ENCODE data around the gene DIP2C.

DIP2C gene

GRCh38 chr10:693506-693905 lies 4.0 kb upstream of the DIP2C start:
- Histone ChIP-seq H3K4me3 (ENCODE audit: low read length) (no peak overlapping the region), H3K27me3 (ENCODE audit: insufficient read depth, low read length, poor library complexity) (no peaks in the 10 kb centered on the region), H3K9ac (ENCODE audit: low read length) (no peak overlapping the region), H3K56ac (ENCODE audit: low read length) (no peak overlapping the region), H3K36me3 (ENCODE audit: control insufficient read depth, insufficient read depth, low read length) (no peaks in the 10 kb centered on the region), H3K79me1 (ENCODE audit: low read length) (no peaks in the 10 kb centered on the region), H3K23ac (ENCODE audit: low read length) (no peak overlapping the region), H2BK120ac (ENCODE audit: low read depth, low read length) (no peak overlapping the region), H2BK5ac (ENCODE audit: low read length) (no peak overlapping the region), H4K5ac (ENCODE audit: low read length) (no peak overlapping the region), H2AK5ac (ENCODE audit: low read length) (no peak overlapping the region), H4K8ac (ENCODE audit: low read depth, low read length) (no peak overlapping the region), H3K4ac (ENCODE audit: low read depth, low read length) (no peak overlapping the region), H3K18ac (ENCODE audit: low read length) (no peak overlapping the region), H2BK15ac (replicated peaks; ENCODE audit: low read depth) (no peak overlapping the region), H3K79me2 (ENCODE audit: control insufficient read depth, insufficient read depth, low read length) (no peaks in the 10 kb centered on the region), H3K4me1 (ENCODE audit: control insufficient read depth, low read depth, low read length) (no peaks in the 10 kb centered on the region), H3K27ac (ENCODE audit: low read depth, low read length) (no peak overlapping the region), H3K4me2 (ENCODE audit: low read length) (no peak overlapping the region)
- no CpG with 5 or more reads among the region's 7 CpGs for WGBS (ENCODE audit: extremely low coverage, insufficient coverage, low lambda C conversion rate)
- DNase-seq: no peak

- Histone ChIP-seq H3K27me3 (ENCODE audit: insufficient read depth, low read length, poor library complexity) (no peaks in the 10 kb centered on the region), H3K18ac (ENCODE audit: low read length) (no peak overlapping the region), H3K27ac (ENCODE audit: low read depth, low read length) (no peak overlapping the region), H4K5ac (ENCODE audit: low read length) (no peak overlapping the region), H3K9ac (ENCODE audit: low read length) (no peak overlapping the region), H3K23ac (ENCODE audit: low read length) (no peak overlapping the region), H2BK15ac (replicated peaks; ENCODE audit: low read depth) (no peak overlapping the region), H3K4me3 (ENCODE audit: low read length) (no peak overlapping the region), H3K36me3 (ENCODE audit: control insufficient read depth, insufficient read depth, low read length) (no peaks in the 10 kb centered on the region), H3K79me2 (ENCODE audit: control insufficient read depth, insufficient read depth, low read length) (no peaks in the 10 kb centered on the region), H3K4ac (ENCODE audit: low read depth, low read length) (no peak overlapping the region), H3K4me1 (ENCODE audit: control insufficient read depth, low read depth, low read length) (no peaks in the 10 kb centered on the region), H3K4me2 (ENCODE audit: low read length) (no peak overlapping the region), H2BK5ac (ENCODE audit: low read length) (no peak overlapping the region), H2BK120ac (ENCODE audit: low read depth, low read length) (no peak overlapping the region), H3K56ac (ENCODE audit: low read length) (no peak overlapping the region), H4K8ac (ENCODE audit: low read depth, low read length) (no peak overlapping the region), H2AK5ac (ENCODE audit: low read length) (no peak overlapping the region), H3K79me1 (ENCODE audit: low read length) (peaks cover 4% of the 10 kb centered on the region)
- no CpG with 5 or more reads among the region's 12 CpGs for WGBS (ENCODE audit: extremely low coverage, insufficient coverage, low lambda C conversion rate)
- peak; percentile 46 for DNase-seq
These were observed 3.3 kb upstream of the DIP2C start for GRCh38 chr10:692682-693351.

GRCh38 chr10:691216-691615 lies 1.7 kb upstream of the DIP2C start:
- H3K79me2 ChIP-seq (ENCODE audit: control insufficient read depth, insufficient read depth, low read length): no peaks in the 10 kb centered on the region
- no peak overlapping the region for H2BK120ac ChIP-seq (ENCODE audit: low read depth, low read length)
- peaks cover 8% of the 10 kb centered on the region for H3K79me1 ChIP-seq (ENCODE audit: low read length)
- no peak overlapping the region for H3K4me3 ChIP-seq (ENCODE audit: low read length)
- no peak overlapping the region for H3K9ac ChIP-seq (ENCODE audit: low read length)
- no peak overlapping the region for H2BK5ac ChIP-seq (ENCODE audit: low read length)
- H3K27me3 ChIP-seq (ENCODE audit: insufficient read depth, low read length, poor library complexity): no peaks in the 10 kb centered on the region
- no peak overlapping the region for H3K4ac ChIP-seq (ENCODE audit: low read depth, low read length)
- no peak overlapping the region for H3K4me2 ChIP-seq (ENCODE audit: low read length)
- no peak overlapping the region for H3K56ac ChIP-seq (ENCODE audit: low read length)
- no peak overlapping the region for H2BK15ac ChIP-seq (replicated peaks; ENCODE audit: low read depth)
- no peaks in the 10 kb centered on the region for H3K36me3 ChIP-seq (ENCODE audit: control insufficient read depth, insufficient read depth, low read length)
- H3K18ac ChIP-seq (ENCODE audit: low read length): no peak overlapping the region
- no peak overlapping the region for H3K27ac ChIP-seq (ENCODE audit: low read depth, low read length)
- no peak for DNase-seq
- H4K5ac ChIP-seq (ENCODE audit: low read length): no peak overlapping the region
- no peaks in the 10 kb centered on the region for H3K4me1 ChIP-seq (ENCODE audit: control insufficient read depth, low read depth, low read length)
- no peak overlapping the region for H2AK5ac ChIP-seq (ENCODE audit: low read length)
- no CpG with 5 or more reads among the region's 18 CpGs for WGBS (ENCODE audit: extremely low coverage, insufficient coverage, low lambda C conversion rate)
- H3K23ac ChIP-seq (ENCODE audit: low read length): no peak overlapping the region
- no peak overlapping the region for H4K8ac ChIP-seq (ENCODE audit: low read depth, low read length)

- H3K9ac ChIP-seq (ENCODE audit: low read length): peak overlapping the region; percentile 63
- no peak overlapping the region for H4K8ac ChIP-seq (ENCODE audit: low read depth, low read length)
- no peak for DNase-seq
- H3K4me1 ChIP-seq (ENCODE audit: control insufficient read depth, low read depth, low read length): no peaks in the 10 kb centered on the region
- WGBS (ENCODE audit: extremely low coverage, insufficient coverage, low lambda C conversion rate): no CpG with 5 or more reads among the region's 32 CpGs
- no peak overlapping the region for H3K27ac ChIP-seq (ENCODE audit: low read depth, low read length)
- H3K79me1 ChIP-seq (ENCODE audit: low read length): peaks cover 8% of the 10 kb centered on the region
- peak overlapping the region; percentile 68 for H3K4me2 ChIP-seq (ENCODE audit: low read length)
- H3K27me3 ChIP-seq (ENCODE audit: insufficient read depth, low read length, poor library complexity): no peaks in the 10 kb centered on the region
- no peak overlapping the region for H2BK15ac ChIP-seq (replicated peaks; ENCODE audit: low read depth)
- no peaks in the 10 kb centered on the region for H3K79me2 ChIP-seq (ENCODE audit: control insufficient read depth, insufficient read depth, low read length)
- H3K4ac ChIP-seq (ENCODE audit: low read depth, low read length): no peak overlapping the region
- no peak overlapping the region for H2BK5ac ChIP-seq (ENCODE audit: low read length)
- no peak overlapping the region for H3K18ac ChIP-seq (ENCODE audit: low read length)
- no peak overlapping the region for H3K23ac ChIP-seq (ENCODE audit: low read length)
- no peak overlapping the region for H3K4me3 ChIP-seq (ENCODE audit: low read length)
- H4K5ac ChIP-seq (ENCODE audit: low read length): no peak overlapping the region
- H3K56ac ChIP-seq (ENCODE audit: low read length): peak overlapping the region; percentile 65
- H2AK5ac ChIP-seq (ENCODE audit: low read length): no peak overlapping the region
- H2BK120ac ChIP-seq (ENCODE audit: low read depth, low read length): no peak overlapping the region
- no peaks in the 10 kb centered on the region for H3K36me3 ChIP-seq (ENCODE audit: control insufficient read depth, insufficient read depth, low read length)
These were observed 1.1 kb upstream of the DIP2C start for GRCh38 chr10:690372-691161.

- no peak overlapping the region for H2BK15ac ChIP-seq (replicated peaks; ENCODE audit: low read depth)
- no CpG with 5 or more reads among the region's 42 CpGs for WGBS (ENCODE audit: extremely low coverage, insufficient coverage, low lambda C conversion rate)
These were observed 382 bp downstream of the DIP2C start for GRCh38 chr10:689121-689451.

More at GRCh38 chr10:689121-689451, 382 bp downstream of the DIP2C start:
- no peak overlapping the region for H2BK5ac ChIP-seq (ENCODE audit: low read length)
- peak overlapping the region; percentile 96 for H4K8ac ChIP-seq (ENCODE audit: low read depth, low read length)
- H3K4me1 ChIP-seq (ENCODE audit: control insufficient read depth, low read depth, low read length): no peaks in the 10 kb centered on the region
- no peaks in the 10 kb centered on the region for H3K79me2 ChIP-seq (ENCODE audit: control insufficient read depth, insufficient read depth, low read length)
- H3K4me2 ChIP-seq (ENCODE audit: low read length): peak overlapping the region; percentile 70
- no peak overlapping the region for H2BK120ac ChIP-seq (ENCODE audit: low read depth, low read length)
- H2AK5ac ChIP-seq (ENCODE audit: low read length): no peak overlapping the region
- H3K27me3 ChIP-seq (ENCODE audit: insufficient read depth, low read length, poor library complexity): no peaks in the 10 kb centered on the region
- H3K79me1 ChIP-seq (ENCODE audit: low read length): peaks cover 9% of the 10 kb centered on the region
- peak overlapping the region; percentile 85 for H3K18ac ChIP-seq (ENCODE audit: low read length)
- no peak overlapping the region for H3K23ac ChIP-seq (ENCODE audit: low read length)
- peak overlapping the region; percentile 56 for H3K4ac ChIP-seq (ENCODE audit: low read depth, low read length)
- peak overlapping the region; percentile 54 for H3K4me3 ChIP-seq (ENCODE audit: low read length)
- H3K36me3 ChIP-seq (ENCODE audit: control insufficient read depth, insufficient read depth, low read length): no peaks in the 10 kb centered on the region
- H3K56ac ChIP-seq (ENCODE audit: low read length): peak overlapping the region; percentile 89
- no peak for DNase-seq
- H4K5ac ChIP-seq (ENCODE audit: low read length): no peak overlapping the region
- peak overlapping the region; percentile 79 for H3K9ac ChIP-seq (ENCODE audit: low read length)
- peak overlapping the region; percentile 66 for H3K27ac ChIP-seq (ENCODE audit: low read depth, low read length)
